T-cell (primary cell): ENCODE measurements around the gene POU1F1. TPM values are rescaled to one million over a fixed set of nuclear protein-coding genes. Genes with fewer than 3 reads are reported as not detected.

Source experiments
- total RNA-seq, 35 experiments: library from RNA in 6 of 35; stranded (reverse) in 6 of 35; fragments of 120-200 nt in 1 of 35; gene quantifications; one replicate each; pipeline versions ENCODE4 v1.2.1 to v1.2.4 and lab custom pipeline; 2013 to 2026

POU1F1 gene
- total RNA-seq, 5 donors from 2014 or later (not counting 1 experiment from before 2014, with no cell fraction given) = not detected

Other genes with a start within 250 kb of the POU1F1 start
- 10 to 100 TPM; 18.3 to 26.3 (median 23.3) TPM for gene CHMP2B, start 49.3 kb downstream of the POU1F1 start, total RNA-seq